HG03135 (cell line): ENCODE data around the gene RBM15.

ENCODE experiments used
- ATAC-seq: cut with Tn5 transposase; IDR thresholded peaks from one replicate; pipeline ENCODE4 v1.9.1; 2021; ENCODE audit warnings: mild to moderate bottlenecking, moderate library complexity; ENCODE audit not compliant: unreplicated experiment

The RBM15 gene

DNA sequence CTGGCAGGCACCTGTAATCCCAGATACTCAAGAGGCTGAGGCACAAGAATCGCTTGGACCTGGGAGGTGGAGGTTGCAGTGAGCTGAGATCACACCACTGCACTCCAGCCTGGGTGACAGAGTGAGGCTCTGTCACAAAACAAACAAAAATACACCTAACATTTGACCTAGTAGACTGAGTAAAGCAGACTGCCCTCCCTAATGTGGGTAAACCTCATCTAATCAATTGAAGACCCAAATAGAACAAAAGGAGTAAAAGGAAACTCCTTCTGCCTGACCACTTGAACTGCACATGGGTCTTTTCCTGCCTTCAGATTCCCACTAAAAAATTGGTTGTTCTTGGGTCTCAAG lies 19.0 kb upstream of the RBM15 start:
- no peak for ATAC-seq

DNA sequence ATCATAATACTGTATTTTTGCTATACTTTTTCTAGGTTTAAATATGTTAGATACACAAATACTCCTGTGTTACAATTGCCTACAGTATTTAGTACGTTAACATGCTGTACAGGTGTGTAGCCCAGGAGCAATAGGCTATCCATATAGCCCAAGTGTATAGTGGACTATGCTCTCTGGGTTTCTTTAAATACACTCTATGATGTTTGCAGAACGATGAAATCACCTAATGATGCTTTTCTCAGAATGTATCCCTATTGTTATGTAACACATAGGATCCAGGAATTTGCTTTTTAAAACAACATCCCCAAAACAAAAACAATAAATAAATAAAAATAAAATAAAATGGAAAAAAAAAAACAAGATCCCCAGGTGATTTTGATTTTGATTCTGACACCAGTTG lies 18.1 kb upstream of the RBM15 start:
- no peak for ATAC-seq

DNA sequence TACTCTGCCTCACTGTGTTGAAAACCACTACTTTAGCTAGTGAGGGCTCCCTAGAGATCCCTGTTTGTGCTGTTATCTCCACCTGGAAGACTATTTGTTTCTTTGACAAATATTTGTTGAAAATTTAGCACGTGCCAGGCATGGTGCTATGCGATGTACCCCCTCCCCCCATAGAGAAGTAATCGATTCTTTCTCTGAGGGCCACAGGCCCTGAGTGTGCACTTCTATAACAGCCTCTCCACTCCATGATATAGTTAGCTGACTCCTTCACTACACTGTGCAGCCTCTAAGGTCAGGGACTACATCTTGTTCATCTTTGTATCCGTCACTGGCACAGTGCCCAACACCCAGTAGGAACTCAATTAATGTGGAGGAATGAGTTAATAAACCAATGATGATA lies 17.3 kb upstream of the RBM15 start:
- no peak for ATAC-seq

DNA sequence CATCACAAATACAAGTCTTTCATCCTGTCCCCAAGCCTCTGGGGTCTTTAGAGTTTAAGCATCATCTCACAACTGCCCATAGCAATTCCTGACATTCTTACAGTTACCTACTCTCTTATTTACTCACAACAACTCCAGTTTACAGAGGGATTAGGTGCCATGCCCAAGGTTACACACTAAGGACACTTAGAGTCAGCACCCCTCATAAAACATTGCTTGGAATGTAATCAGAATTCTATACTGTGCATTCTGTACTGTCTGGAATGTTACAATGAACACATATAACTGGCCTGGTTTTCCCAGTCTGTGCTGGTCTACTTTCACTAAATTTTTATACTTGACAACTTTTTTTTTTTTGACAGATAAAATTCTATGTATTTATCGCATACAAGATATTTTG lies 14.5 kb upstream of the RBM15 start:
- no peak for ATAC-seq

DNA sequence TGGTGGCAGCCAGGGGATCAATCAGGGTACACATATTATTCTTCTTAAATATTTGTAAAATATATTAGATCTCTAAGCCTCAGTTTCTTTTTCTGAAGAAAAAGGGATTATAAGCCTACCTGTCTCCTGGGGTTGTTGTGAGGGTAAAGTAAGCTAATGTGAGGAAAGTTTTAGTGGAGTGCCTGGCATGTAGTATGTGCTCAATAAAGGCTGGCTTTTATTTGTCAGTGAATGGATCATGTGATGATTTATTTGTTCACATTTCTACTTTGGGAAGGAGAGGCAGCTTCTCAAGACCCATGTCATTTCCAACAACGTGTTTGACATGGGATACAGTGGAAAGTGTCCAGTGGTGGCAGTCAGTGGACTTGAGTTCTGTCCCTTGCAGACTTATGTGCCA lies 12.4 kb upstream of the RBM15 start:
- no peak for ATAC-seq

DNA sequence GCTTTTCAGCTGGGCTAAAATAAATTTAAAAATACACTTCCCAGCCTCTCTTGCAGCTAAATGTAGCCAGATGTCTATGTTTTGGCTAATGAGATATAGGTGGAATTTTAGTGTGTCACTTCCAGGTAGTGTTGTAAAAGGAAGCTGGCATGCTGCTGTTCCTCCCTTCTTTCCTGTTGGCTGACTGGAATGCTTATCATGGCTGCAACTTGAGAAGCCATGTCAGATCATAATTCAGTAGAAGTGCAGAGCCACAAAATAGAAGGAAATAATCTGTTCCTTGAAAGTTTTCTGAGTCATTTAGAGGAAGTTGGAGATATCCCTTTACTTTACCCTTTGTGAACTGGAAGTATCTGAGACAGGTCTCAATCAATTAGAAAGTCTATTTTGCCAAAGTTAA lies 10.9 kb upstream of the RBM15 start:
- no peak for ATAC-seq

DNA sequence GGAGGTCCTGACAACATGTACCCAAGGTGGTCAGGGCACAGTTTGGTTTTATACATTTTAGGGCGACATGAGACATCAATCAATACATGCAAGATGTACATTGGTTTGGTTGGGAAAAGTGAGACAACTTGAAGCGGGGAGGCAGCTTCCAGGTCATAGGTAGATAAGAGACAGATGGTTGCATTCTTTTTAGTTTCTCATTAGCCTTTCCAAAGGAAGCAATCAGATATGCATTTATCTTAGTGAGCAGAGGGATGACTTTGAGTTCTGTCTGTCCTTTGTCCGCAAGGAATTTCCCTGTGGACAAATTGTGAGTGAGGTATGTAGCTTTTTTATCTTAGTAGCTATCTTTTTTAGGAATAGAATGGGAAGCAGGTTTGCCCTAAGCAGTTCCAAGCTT lies 10.5 kb upstream of the RBM15 start:
- no peak for ATAC-seq

DNA sequence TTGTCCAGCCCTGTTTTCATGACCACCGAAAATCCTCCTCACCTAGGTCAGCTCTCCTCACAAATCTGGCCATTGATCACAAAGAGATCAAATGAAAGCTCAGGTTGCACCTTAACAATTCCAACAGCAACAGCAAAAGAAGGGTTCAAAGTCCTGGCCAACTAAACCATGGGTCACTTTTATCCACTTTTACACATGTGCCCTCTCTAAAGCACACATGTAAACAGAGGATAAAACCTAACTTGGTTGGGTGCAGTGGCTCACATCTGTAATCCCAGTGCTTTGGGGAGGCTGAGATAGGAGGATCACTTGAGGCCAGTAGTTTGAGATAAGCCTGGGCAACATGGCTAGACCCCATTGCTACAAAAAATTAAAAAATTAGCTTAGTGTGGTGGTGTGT lies 3.9 kb upstream of the RBM15 start:
- no peak for ATAC-seq

DNA sequence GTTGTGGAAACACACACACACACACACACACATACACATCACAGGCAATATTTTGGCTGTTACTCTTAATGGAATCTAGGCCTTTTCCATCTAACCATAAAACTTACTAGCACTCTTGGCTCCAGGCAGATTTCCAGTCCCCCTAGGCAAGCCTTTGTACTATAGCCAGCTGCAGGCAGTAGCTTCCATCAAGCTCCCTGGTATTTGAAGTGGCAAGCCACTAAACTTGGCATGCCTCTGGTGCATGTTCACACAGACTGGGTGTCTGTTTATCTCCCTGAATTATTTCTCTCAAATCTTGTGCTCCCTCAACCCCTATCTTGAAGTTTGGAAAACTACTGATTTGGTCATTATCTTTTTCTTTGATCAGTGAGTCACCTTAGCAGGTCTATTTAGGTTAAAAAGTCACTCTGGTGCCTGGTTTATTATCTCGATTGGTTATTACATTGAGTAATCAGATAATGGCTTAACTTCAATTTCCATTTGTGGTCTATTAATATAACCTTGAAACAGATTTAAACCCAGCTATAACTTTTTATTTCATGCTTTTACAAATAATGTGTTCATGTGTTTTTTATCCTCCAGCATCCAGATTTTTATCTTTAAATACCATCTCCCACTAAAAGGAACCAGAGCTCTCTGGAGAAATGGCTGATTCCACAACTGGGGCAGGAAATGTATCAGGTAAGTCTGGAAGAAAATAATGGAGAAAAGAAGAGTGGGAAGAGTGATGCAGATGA lies 2.7 kb upstream of the RBM15 start:
- ATAC-seq: no peak

DNA sequence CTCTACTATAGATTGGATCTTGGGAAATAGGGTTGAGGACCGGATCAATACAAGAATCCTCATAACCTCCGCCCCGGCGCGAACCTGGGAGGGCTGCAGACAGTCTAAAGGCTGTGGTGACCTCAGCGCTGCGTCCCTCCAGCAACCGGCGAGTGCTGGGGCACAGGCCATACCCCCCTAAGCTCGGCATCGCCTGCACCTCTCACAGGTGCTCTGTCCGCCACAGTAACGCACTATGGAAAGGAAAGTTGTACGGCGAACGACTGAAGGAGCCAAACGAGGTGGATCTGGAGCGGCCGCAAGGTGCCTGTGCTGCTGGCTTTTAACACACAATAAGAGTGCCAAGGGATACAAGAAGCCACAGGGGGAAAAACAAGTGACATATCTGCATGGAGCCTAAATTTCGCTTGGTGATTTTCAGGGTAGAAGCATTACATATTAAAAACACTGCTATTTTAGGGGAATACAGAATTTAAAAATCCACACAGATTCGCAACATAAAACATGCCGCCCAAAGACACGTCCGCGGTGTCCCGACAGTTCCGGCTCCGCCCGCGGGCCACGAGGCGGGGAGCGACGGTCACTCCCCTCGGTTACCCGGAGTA lies 1.4 kb upstream of the RBM15 start:
- no peak for ATAC-seq

DNA sequence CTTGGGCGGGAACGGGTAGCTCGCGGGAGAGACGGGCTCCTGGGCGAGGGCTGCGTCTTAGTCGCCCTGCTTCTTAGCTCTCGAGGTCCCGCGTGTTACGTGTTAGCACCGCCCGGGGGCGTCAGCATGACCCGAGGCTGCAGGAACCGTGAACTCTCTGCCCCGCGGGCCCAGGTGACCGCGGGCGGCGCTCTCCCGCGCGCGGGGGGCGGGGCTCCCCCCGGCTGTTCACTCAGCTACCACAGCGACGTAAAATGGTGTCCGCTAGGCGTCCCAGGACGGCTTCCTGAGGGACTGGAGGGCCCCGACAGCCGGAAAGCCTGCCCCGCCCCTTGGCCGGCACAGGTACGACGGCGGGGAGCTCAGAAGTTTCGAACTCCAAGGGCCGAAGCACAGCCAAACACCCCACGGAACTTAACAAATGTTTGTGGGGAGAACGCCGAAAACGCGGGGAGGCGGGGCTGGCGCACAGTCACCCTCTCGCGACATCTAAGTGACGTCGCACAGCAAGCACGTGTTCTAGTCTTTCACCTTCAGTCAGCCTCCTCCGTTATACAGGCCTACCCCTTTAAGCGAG lies 780 bp upstream of the RBM15 start:
- ATAC-seq: peak; percentile 70

DNA sequence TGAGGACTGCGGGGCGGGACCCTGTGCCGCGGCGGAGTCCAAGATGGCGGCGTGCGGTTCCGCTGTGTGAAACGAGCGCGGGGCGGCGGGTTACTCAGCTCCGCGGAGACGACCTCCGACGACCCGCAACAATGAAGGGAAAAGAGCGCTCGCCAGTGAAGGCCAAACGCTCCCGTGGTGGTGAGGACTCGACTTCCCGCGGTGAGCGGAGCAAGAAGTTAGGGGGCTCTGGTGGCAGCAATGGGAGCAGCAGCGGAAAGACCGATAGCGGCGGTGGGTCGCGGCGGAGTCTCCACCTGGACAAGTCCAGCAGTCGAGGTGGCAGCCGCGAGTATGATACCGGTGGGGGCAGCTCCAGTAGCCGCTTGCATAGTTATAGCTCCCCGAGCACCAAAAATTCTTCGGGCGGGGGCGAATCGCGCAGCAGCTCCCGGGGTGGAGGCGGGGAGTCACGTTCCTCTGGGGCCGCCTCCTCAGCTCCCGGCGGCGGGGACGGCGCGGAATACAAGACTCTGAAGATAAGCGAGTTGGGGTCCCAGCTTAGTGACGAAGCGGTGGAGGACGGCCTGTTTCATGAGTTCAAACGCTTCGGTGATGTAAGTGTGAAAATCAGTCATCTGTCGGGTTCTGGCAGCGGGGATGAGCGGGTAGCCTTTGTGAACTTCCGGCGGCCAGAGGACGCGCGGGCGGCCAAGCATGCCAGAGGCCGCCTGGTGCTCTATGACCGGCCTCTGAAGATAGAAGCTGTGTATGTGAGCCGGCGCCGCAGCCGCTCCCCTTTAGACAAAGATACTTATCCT lies 430 bp downstream of the RBM15 start:
- ATAC-seq: peak; percentile 1

DNA sequence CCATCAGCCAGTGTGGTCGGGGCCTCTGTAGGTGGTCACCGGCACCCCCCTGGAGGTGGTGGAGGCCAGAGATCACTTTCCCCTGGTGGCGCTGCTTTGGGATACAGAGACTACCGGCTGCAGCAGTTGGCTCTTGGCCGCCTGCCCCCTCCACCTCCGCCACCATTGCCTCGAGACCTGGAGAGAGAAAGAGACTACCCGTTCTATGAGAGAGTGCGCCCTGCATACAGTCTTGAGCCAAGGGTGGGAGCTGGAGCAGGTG lies 961 bp downstream of the RBM15 start:
- no peak for ATAC-seq

DNA sequence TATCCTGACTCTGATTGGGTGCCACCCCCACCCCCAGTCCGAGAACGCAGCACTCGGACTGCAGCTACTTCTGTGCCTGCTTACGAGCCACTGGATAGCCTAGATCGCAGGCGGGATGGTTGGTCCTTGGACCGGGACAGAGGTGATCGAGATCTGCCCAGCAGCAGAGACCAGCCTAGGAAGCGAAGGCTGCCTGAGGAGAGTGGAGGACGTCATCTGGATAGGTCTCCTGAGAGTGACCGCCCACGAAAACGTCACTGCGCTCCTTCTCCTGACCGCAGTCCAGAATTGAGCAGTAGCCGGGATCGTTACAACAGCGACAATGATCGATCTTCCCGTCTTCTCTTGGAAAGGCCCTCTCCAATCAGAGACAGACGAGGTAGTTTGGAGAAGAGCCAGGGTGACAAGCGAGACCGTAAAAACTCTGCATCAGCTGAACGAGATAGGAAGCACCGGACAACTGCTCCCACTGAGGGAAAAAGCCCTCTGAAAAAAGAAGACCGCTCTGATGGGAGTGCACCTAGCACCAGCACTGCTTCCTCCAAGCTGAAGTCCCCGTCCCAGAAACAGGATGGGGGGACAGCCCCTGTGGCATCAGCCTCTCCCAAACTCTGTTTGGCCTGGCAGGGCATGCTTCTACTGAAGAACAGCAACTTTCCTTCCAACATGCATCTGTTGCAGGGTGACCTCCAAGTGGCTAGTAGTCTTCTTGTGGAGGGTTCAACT lies 2.1 kb downstream of the RBM15 start:
- ATAC-seq: no peak

DNA sequence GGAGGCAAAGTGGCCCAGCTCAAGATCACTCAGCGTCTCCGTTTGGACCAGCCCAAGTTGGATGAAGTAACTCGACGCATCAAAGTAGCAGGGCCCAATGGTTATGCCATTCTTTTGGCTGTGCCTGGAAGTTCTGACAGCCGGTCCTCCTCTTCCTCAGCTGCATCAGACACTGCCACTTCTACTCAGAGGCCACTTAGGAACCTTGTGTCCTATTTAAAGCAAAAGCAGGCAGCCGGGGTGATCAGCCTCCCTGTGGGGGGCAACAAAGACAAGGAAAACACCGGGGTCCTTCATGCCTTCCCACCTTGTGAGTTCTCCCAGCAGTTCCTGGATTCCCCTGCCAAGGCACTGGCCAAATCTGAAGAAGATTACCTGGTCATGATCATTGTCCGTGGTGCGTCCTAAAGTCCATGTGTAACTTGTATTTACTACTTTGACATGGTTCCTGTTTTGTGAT lies 2.7 kb downstream of the RBM15 start:
- no peak for ATAC-seq

DNA sequence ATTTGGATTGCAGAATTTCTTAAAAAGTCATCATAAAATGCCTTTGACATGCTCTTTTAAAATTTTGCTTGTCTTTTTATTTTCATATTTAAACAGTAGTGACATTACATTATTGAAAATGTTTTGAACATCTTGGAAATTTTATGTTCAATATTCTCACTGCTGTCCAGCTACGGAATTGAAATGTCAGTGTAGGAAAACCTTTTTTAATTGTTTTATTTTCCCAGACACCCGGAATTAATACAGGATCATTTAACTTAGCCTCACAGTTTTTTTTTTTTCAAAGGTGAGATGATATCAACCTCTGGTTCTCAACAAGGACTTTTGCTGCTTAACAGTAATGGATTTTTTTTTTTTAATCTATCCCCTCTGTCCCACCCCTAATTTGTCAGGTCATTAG lies 4.1 kb downstream of the RBM15 start:
- ATAC-seq: no peak

DNA sequence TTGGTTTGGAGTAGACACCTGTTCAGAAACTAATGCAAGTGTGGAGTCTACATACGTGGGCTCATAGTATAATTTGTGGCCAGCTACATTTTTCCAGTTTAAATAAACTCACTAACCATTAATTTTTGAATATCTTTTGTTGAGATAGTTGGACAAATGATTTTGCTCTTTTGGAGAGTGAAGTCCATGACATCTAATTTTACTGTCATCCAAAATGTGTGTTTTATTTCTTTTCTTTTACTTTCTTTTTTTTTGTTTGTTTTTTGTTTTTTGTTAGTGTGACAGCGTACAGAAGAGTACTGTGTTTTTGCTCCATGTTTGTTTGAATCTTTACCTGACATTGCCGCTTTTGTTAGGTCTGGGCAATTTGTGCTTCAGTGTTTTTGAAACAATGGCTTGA lies 5.0 kb downstream of the RBM15 start:
- no peak for ATAC-seq

DNA sequence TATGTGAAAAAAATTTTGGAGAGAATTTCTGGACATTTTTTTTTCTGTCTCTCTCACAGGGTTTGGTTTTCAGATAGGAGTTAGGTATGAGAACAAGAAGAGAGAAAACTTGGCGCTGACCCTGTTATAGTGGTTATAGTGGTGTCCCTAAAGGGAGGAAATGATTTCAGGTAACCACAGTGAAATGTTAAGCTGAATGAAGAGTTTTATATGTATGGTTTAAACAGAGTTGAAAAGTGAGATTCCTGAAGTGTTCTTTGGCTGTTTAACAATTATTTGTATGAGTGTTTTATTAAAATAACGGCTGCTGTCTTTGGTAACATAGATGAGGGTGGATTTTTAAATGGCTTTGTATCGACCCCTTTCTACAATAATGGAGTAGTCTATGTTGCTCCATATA lies 6.3 kb downstream of the RBM15 start:
- no peak for ATAC-seq

DNA sequence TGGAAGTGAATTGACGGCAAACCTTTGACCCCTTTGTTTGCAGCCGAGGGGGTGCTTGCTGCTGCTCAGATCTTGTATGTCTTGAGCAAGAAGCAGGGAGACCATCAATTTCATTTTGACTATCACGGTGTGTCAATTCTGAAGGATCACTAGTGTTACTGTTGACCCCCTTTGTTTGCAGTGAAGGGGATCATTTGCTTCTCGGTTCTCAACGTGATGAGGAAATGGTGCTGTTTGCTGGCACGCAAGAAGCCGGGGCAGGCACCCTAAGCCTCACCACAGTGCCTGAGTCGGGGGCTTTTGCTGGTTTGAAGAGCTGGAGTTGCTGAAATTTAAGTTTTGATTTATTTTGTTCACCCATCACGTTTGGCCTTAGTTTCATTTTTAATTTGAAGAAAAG lies 7.5 kb downstream of the RBM15 start:
- no peak for ATAC-seq

DNA sequence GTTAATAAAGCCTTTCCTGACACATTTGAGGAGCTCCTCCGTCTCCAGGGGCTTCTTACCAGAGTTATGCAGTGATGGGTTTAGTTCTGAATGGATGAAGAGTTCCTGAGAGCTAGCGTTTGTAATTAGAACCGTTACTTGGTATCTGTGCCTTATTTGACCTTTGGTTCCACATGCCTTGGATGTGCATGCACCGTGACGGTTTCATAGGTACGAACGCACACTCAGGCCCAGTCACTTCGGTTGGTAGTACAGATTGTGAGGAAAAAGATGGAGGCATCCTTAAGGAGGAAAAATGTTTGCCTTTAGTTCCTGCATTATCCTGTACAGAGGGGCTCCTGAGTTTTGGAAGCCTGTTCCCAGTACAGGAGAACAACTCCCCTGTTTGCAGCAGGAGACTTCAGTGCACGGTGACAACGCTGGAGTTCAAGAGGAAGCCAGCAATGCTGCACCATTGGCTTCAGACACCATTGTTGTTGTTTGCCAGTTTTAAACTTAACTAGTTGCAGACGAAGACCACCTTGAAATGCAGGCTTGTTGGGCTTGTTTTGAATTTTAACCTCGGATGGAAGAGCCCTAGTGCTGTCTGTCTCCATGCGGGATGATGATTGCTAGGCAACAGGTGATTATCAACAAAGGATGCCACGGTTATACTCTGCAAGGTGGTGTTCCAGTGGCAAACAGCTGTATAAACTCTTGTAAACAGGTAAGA lies 8.2 kb downstream of the RBM15 start:
- no peak for ATAC-seq

DNA sequence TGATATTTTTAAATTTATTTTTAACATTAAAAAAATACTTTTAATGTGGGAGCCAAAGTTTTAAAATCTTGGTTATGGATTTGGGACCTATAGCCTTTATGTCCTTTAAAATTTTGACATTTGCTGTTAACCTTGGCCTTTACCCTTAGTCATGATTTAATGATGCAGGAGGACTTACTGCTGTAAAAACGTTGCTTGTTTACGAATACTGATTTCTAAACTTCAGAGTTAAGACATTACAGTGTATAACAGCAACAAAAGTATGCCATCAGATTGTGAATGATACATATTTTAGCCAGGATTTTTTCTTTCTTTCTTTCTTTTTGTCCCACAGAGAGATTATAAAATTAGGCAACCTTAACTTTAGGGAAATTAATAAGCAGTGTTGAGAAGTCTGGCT lies 8.9 kb downstream of the RBM15 start:
- no peak for ATAC-seq
